Jurkat, Clone E6-1 (cell line): Measurements from ENCODE around the gene CDH4.

ENCODE experiments used
- DNase-seq: peaks from one replicate; pipeline ENCODE4 v3.0.0-alpha.2; 2011; ENCODE audit warnings: low read depth, low spot score
- H3K4me3 ChIP-seq: 2 replicates; pipeline ENCODE4 v1.5.1; 2011; ENCODE audit warnings: mild to moderate bottlenecking, low read length, control low read depth, moderate library complexity

CDH4 gene

DNA sequence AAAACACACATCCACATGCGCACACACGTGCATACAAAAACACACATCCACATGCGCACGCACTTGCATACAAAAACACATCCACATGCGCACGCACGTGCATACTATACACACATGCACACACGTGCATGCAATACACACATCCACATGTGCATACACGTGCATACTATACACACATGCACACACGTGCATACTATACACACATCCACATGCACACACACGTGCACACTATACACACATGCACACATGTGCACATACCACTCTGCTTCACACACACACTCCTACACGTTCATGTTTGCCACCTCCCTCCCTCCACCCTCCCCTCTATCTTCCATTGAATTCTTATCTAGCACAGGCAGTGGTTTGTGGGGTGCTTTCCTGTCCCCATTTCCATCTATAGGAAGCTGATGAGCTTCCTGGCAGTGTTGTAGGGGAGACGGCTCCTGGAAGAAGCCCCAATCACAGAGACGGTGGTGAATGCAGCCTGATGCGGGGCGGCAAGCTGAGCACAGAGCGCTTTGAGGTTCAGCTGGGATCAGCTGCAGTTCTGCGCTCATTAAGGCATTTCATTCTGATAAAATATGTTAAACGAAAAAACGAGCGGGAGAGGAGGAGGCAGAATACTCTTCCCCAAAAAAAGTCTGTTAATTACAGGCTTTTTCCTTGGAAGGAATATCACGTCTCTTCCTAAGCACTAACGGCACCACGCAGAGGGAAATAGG lies 525.9 kb downstream of the CDH4 start:
- DNase-seq: no peak

GRCh38 chr20:61778495-61778863 lies 526.4 kb downstream of the CDH4 start:
- H3K4me3 ChIP-seq: no peak overlapping the region
- DNase-seq: no peak

More for the DNA sequence above, 525.9 kb downstream of the CDH4 start:
- no peak overlapping the region for H3K4me3 ChIP-seq

- no peak overlapping the region for H3K4me3 ChIP-seq
- no peak for DNase-seq
Observed at GRCh38 chr20:61779176-61779965, 527.3 kb downstream of the CDH4 start.

GRCh38 chr20:61780066-61780465 lies 528.0 kb downstream of the CDH4 start:
- no peak overlapping the region for H3K4me3 ChIP-seq
- DNase-seq: no peak

GRCh38 chr20:61784801-61785566 lies 532.9 kb downstream of the CDH4 start:
- DNase-seq: no peak

GRCh38 chr20:61785567-61785816 lies 533.4 kb downstream of the CDH4 start:
- DNase-seq: no peak
- no peak overlapping the region for H3K4me3 ChIP-seq

More at GRCh38 chr20:61784801-61785566, 532.9 kb downstream of the CDH4 start:
- H3K4me3 ChIP-seq: no peak overlapping the region

DNA sequence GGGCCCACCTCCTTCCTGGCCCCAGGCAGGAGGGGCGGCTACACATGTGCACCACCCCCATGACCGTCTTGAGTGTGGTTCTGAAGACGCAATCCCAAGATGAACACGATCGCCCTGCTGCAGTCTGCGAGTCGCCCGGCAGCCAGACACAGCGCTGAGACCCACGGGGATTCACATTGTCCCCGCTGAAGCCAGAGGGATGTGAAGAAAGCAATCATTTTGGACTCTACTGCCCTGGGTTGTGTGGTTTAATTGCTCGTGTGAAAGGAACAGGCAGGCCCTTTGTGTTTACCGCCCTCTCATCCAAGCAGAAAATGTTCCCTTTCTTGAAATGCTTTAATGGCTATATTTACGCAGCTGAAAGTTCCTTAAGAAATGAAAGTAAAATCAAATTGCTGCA lies 534.2 kb downstream of the CDH4 start:
- no peak overlapping the region for H3K4me3 ChIP-seq
- no peak for DNase-seq

DNA sequence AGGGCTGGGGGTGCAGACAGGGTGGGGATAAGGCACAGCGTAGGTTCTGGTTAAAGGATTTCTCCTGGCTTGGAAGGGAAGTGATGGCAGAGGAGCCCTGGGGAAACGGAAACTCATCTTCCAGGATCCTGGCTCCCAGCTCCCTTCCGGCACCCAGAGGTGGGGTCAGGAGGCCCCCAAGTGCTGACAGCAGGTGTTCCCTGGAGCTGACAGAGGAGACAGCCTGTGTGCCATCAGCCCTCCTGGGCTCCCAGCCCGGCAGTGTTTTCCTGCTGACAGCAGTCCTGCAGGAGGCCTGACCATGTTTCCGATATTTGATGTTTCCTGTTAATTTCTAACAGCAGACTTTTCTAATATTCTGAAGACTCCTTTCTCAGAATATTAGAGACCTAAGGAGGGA lies 536.3 kb downstream of the CDH4 start:
- H3K4me3 ChIP-seq: no peak overlapping the region
- DNase-seq: no peak

DNA sequence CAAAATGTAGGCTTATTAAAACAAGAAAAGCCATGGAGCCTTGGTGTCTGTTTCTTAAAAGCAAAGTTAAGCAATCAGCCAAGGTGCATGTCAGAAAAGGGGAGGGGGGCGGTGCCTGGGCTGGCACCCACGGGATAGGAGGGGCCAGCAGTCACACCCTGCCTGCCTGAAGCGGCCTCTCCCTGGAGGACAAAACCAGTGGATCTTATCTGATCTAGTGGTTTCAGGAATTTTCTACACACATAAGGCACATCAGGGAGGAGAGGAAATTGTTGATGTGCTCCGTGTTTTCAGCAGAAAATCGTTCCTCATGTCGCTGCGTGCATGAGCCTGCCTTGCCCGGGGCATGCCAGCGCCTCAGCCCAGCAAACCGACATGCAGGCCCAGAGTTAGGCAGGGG lies 537.3 kb downstream of the CDH4 start:
- no peak overlapping the region for H3K4me3 ChIP-seq
- no peak for DNase-seq

GRCh38 chr20:61790116-61790827 lies 538.2 kb downstream of the CDH4 start:
- no peak overlapping the region for H3K4me3 ChIP-seq
- DNase-seq: no peak

- no peak overlapping the region for H3K4me3 ChIP-seq
- no peak for DNase-seq
Observed at GRCh38 chr20:61791995-61792394, 539.9 kb downstream of the CDH4 start.

- no peak for DNase-seq
- H3K4me3 ChIP-seq: no peak overlapping the region
Observed at GRCh38 chr20:61795669-61796630, 543.9 kb downstream of the CDH4 start.

DNA sequence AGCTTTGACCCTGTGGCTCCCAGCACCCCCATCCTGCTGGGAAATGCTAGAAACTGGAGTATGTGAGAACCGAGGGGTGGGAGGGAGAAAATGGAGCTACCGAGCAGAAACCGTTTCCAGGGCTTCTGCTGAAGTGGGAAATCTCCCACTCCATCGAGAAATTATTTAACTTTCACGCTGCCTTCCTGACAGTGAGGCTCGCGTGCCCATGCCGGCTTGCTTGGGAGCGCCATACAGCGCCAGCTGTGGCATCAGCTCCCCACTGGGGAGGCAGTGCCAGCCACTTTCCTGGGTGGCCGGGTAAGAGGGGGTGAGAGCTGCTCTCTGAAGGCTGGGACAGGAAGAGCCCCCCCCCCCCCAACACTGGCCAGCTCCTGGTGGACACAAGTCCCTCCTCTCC lies 544.7 kb downstream of the CDH4 start:
- DNase-seq: no peak
- H3K4me3 ChIP-seq: no peak overlapping the region

DNA sequence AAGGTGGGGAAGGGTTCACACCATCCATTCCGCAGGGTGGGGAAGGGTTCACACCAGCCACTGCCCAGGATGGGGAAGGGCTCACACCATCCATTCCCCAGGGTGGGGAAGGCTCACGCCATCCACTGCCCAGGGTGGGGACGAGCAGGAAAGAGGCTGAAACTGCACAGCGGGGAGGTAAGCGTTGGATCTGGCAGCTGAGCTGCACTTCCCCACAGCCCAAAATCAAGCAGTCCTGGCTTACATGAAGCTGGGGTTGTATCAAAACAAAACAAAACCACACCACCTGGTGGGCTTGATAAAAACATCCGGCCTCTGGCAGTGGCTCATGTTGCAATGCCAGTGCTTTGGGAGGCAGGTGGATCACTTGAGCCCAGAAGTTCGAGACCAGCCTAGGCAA lies 545.1 kb downstream of the CDH4 start:
- H3K4me3 ChIP-seq: no peak overlapping the region
- peak; percentile 89 for DNase-seq

GRCh38 chr20:61797971-61798411 lies 545.9 kb downstream of the CDH4 start:
- no peak overlapping the region for H3K4me3 ChIP-seq
- no peak for DNase-seq

- no peak for DNase-seq
- H3K4me3 ChIP-seq: no peak overlapping the region
Observed at GRCh38 chr20:61798632-61799031, 546.6 kb downstream of the CDH4 start.

DNA sequence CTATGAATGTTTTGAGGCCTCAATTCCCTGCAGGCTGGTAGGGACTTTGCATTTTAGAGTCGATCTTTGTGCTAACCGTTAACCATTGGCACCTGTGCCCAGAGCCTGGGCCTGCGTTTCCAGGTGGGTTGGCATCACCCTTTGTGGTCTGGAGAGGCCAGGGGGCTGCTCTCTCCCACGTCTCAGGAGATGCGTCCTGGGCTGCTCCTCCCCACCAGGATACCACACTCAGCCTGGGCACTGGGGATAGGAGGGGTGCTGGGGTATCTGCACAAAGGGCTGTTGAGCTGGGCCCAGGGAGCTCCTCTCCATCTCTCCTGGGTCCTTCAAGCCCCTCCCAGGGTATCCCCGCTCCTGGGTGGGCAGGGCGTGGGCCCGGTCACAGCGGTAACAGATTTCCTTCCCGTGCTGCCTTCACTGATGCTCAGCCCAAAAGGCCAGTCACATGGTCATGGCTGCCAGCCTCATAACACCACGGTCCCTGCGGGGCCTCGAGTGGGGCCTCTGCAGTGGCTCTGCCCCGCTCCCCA lies 547.4 kb downstream of the CDH4 start:
- H3K4me3 ChIP-seq: no peak overlapping the region
- peak; percentile 29 for DNase-seq

GRCh38 chr20:61799928-61800327 lies 547.9 kb downstream of the CDH4 start:
- no peak overlapping the region for H3K4me3 ChIP-seq
- DNase-seq: no peak
